HFFc6 (cell line): ENCODE data around the gene SPATA6. TPM values are rescaled to one million over a fixed set of nuclear protein-coding genes. Genes with fewer than 3 reads are reported as not detected.

Experiments
- DNase-seq: peaks from one replicate; pipeline ENCODE4 v3.0.0-alpha.2; 2018
- H3K27ac Mint-ChIP-seq: 2 replicates; pipeline ENCODE4 v1.8.0; 2020; ENCODE audit warnings: mild to moderate bottlenecking, mixed read lengths
- H3K27me3 Mint-ChIP-seq: 2 replicates; pipeline ENCODE4 v1.8.0; 2021; ENCODE audit warnings: mild to moderate bottlenecking, moderate library complexity, mixed read lengths; ENCODE audit not compliant: insufficient read depth
- H3K36me3 Mint-ChIP-seq: 2 replicates; pipeline ENCODE4 v1.8.0; 2021; ENCODE audit warnings: low read depth, mixed read lengths
- H3K4me1 Mint-ChIP-seq: 2 replicates; pipeline ENCODE4 v1.8.0; 2020; ENCODE audit warnings: low read depth, mixed read lengths
- H3K4me3 Mint-ChIP-seq: 2 replicates; pipeline ENCODE4 v1.8.0; 2020; ENCODE audit warnings: mild to moderate bottlenecking, moderate library complexity, mixed read lengths
- H3K9me3 Mint-ChIP-seq: 2 replicates; pipeline ENCODE4 v1.8.0; 2020; ENCODE audit warnings: mild to moderate bottlenecking, mixed read lengths
- CTCF ChIP-seq: fragments of 200-600 bp; sonication (generic); IDR thresholded peaks from 2 replicates; pipeline ENCODE4 v1.5.0; 2021; ENCODE audit warnings: antibody characterized with exemption, mild to moderate bottlenecking
- total RNA-seq, 6 experiments: library from RNA; stranded (reverse); fragmentation: NEBNext Ultra II Directional; extraction: Animal tissue kit (Norgen Biotek cat#: 25700); gene quantifications; 2 replicates in 1 of 6; 3 replicates in 5 of 6; pipeline ENCODE4 v1.2.3, GENCODE V29; 2021

The SPATA6 gene
- total RNA-seq, 6 experiments from 2014 or later = 0.31 to 4.0 (median 3.0) TPM

GRCh38 chr1:48248356-48248755, 223.6 kb downstream of the SPATA6 start:
- Mint-ChIP-seq H3K36me3 (peaks cover 8% of the 10 kb centered on the region; the same call in 1 of the 2 replicates), H3K4me3 (no peak overlapping the region), H3K27me3 (peaks cover 6% of the 10 kb centered on the region; the same call in 1 of the 2 replicates), H3K4me1 (no peaks in the 10 kb centered on the region), H3K27ac (no peak overlapping the region), H3K9me3 (peaks cover 44% of the 10 kb centered on the region)
- DNase-seq = no peak
- TF ChIP-seq CTCF = no peak

GRCh38 chr1:48246727-48247126, 225.3 kb downstream of the SPATA6 start:
- peaks cover 45% of the 10 kb centered on the region for H3K9me3 Mint-ChIP-seq
- no peaks in the 10 kb centered on the region for H3K4me1 Mint-ChIP-seq
- peaks cover 8% of the 10 kb centered on the region; the same call in 1 of the 2 replicates for H3K36me3 Mint-ChIP-seq
- DNase-seq = no peak
- H3K27me3 Mint-ChIP-seq = peaks cover 6% of the 10 kb centered on the region; the same call in 1 of the 2 replicates
- no peak overlapping the region for H3K27ac Mint-ChIP-seq
- H3K4me3 Mint-ChIP-seq = no peak overlapping the region
- TF ChIP-seq CTCF = no peak

Other genes with a start within 250 kb of the SPATA6 start
- not detected for gene SLC5A9, start 249.5 kb downstream of the SPATA6 start, total RNA-seq